ENCODE measurements around the gene TH.

TH gene

DNA sequence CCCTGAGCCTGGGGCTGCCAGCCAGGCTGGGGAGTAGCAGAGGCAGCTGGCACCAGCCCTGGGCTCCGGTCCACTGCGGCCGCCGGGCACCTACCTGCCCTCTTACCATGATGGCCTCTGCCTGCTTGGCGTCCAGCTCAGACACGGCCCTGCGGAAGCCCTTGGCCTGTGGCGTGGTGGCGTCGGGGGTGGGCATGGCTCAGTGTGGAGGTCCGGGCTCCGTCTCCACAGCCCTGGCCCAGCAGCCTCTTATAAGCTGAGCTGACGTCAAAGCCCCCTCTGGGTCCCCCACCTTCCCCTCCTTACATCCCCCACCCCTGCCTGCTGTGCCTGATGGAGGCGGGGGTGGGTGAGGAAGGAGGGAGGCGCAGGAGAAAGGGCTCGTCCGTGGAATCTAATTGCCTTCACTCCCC lies at the start of gene TH:
TSS of gene TH (minus strand) at position 225 of the 413 bp plus-strand sequence. CDS start at position 196, 29 bp downstream.
- no peak for DNase-seq

DNA sequence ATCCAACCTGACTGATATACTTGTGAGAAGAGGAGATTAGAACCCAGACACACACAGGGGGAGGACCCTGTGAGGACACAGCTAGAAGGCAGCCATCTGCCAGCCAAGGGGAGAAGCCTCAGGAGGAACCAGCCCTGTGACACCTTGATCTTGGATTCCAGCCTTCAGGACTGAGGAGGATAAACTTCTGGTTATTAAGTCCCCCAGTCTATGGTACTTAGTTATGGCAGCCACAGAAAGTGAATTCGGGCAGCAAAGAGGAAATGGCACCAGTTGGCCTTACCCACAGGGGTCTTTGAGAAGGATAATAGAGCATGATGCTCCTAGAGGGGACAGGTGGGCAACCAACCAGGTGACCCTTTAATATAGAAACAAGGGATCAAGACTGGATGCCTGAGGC lies 49.4 kb upstream of the TH start:
- DNase-seq: no peak

DNA sequence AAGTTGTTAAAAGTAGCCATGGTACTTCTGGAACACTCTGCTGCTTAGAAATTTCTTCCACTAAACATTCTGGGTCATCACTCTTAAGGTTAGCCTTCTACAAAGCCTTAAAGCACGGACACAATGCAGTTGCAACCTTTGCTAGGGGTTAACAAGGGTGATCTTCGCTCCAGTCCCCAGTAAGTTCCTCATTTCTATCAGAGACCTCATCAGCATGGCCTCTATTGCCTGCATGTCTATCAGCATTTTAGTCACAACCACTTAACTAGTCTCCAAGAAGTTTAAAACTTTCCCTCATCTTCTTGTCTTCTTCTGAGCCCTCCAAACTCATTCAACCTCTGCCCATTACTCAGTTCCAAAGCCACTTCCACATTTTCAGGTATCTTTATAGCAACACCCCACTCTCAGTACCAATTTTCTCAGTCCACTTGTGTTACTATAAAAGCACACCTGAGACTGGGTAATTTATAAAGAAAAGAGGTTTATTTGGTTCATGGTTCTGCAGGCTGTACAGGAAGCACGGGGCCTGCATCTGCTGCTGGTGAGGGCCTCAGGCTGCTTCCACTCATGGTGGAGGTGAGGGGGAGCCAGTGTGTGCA lies 48.7 kb upstream of the TH start:
- DNase-seq: no peak

DNA sequence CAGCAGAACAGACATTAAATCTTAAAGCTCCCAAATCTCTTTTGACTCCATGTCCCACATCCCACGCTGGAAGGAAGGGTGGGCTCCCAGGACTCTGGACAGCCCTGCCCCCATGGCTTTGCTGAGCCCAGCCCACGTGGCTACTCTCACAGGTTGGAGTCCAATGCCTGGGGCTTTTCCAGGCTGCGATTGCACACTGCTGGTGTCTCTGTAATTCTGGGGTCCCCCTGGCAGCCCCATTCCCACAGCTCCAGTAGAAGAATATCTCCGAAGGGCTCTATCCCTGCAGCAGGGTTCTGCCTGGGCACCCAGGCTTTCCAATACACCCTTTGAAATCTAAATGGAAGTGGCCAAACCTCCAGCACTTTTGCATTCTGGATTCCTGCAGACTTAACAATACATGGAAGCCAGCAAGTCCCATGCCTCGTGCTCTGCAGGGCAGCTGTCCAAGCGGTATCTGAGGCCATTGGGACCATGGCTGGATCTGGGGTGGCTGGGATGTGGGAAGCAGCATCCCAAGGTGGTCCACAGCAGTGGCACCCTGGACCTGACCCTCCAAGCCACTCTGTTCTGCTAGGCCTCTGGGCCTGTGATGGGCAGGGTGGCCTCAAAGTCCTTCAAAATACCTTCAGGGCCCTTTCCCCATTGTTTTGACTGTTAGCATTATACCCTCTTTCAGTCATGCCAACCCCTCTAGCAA lies 47.9 kb upstream of the TH start:
- no peak for DNase-seq

DNA sequence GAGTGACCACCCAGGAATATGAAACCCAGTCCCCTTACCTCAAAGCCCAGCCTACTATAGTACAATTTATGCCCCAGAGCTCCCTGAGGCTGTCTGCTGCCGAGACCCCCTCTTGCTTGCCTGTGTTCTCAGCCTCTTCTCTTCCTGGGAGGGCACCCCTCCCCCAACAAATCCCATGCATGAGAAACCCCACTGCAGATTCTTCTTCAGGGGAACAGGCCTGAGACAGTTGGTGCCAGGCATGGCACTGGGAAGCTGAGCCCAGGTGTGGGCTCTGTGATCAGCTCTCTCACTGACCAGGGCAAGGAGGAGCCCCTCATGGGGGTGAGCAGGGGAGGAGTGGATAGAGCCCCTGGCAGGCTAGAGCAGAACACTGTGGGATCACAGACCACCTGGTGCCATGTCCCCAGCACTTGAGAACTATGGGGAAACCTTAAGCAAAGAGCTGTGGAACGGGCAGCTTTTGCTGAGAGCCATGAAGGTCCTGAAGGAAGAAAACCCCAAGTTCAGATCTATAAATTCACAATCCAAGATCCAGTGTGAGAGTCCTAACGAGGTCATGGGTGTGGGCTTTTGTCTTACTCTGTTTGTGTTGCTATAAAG lies 46.5 kb upstream of the TH start:
- DNase-seq: no peak

DNA sequence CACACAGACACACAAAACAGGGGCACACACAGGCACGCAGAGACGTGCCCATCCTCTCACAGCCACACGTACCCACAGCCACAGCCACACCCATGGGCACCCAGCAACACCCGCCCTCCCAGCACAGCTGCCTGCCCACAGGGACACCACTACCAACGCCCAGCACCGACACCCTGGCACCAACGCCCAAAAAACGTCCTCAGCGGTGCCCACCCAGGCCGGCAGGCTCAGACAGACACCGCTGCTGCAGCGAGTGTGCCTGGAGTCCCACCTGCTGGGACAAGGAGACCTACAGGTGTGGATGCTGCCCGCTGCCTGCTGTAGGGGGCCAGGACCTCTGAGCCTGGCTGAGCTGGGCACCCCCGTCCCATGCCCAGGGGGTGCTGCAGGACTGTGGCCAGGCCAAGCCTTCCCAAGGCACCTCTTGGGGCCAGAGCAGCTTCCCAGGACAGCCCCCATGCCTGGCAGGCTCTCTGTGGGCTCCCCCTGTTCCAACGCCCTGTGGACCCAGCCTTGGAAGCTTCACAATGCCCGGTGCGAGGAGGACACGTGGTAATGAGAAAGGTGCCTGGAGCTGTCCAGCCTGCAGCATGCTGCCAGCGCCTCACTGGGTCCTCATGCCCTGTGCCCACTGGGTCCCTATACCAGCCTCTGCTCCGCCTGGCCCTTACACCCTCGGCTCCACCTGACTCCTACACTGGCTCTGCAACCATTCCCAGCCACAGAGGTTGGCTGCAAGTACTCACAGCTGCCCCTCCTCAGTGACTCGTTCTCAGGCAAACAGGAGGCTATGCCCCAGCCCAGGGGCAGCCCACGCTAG lies 45.8 kb upstream of the TH start:
- no peak for DNase-seq

DNA sequence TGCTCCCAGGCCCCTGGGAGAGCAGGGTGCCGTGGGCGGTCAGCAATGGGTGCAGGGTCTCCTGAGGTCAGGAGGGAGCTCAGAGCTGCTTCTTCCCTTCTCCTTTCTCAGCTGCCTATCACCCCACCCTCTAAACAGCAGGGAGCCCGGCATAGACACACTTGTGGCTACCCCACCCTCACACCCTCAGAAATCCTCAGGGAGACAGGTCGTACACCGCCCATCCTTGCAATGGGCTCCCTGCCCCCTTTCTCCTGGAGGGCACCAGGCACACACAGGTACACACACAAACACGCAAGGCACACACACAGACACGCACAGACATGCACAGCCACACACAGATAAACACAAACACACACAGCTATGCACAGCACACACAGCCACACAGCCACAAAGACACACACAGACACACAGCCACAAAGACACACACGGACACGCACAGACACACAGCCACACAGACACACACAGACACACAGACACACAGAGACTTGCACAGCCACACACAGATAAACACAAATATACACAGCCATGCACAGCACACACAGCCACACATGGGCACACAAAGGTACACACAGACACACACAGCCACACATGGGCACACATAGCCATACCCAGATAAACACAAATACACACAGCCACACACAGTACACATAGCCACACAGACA lies 44.9 kb upstream of the TH start:
- DNase-seq: no peak

DNA sequence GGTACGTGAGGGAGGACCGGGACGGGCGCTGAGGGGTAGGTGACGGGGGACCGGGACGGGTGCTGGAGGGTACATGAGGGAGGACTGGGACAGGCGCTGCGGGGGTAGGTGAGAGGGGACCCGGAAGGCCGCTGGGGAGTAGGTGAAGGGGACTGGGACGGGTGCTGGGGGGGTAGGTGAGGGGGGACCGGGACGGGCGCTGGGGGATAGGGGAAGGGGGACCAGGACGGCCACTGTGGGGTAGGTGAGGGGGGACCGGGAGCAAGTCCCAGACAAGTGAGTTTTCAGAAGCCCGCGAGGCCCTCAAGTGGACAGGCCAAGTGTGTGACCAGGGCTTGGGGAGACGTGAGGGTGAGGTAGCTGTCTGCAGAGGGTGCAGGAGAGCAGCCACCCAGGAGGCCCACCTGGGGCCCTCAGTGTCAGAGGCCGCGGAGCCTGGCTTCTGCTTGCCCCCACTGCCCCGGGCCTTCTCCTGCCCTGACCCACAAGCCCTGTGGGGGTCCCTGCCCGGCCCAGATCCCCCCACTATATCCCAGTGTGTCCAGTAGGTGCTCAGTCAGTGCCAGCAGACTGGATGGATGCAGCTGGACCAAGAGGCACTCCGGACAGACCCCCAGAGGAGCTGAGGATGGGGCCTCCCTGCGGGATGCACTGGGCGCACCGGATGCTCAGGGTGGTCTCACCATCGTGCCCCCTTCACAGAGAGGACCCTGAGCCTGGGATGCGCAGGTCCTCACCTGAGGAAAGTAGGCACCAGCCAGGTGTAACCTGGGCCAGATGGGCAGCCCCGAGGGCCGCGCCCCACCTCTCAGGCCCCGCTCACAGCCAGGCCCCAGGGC lies 44.2 kb upstream of the TH start:
- DNase-seq: no peak

DNA sequence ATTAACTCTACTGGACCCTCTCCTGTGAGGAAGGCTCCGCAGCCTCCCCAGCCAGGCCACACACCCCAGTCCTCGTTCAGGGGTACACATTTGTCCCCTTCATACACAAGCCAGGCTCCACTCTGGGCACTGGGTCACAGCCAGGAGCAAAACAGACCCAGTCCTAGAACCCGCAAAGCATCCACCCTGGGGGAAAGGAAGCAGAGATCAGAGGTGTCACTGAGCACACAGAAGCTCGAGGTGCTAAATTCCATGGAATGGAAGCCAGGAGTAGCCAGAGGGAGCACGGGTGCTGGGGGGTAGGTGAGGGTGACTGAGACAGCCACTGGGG lies 43.6 kb upstream of the TH start:
- DNase-seq: no peak

DNA sequence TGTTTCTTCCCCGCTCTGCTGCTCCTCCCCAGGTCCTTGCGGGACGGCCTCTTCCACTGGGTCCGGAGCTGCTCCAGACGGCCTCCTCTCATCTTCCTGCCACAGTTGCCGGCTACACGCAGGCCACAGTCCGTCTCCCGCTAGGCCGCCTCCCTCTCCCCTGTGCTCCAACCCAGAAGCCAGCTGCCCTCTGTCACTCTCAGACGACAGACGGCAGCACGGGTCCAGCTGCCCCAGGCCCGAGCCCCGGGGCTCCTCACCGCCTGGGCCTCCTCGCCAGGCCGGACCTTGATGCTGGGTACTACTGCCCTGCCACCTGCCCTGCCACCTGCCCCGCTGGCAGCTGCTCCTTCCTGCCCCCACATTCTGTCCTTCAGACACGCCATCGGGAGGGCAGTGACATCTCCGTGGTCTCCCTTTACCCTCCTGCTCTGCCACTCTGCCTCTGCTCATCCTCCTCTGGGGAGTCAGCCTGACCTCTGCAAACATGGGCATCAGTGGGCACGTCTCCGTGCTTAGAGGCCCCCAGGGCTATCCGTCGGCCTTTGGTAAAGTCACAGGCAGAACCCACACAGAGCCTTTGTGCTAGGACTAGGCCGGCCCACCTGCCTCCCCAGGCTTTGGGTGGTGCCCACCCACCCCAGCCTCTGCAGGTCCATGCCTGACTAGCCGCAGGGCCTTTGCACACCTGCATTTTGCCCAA lies 43.1 kb upstream of the TH start:
- no peak for DNase-seq

DNA sequence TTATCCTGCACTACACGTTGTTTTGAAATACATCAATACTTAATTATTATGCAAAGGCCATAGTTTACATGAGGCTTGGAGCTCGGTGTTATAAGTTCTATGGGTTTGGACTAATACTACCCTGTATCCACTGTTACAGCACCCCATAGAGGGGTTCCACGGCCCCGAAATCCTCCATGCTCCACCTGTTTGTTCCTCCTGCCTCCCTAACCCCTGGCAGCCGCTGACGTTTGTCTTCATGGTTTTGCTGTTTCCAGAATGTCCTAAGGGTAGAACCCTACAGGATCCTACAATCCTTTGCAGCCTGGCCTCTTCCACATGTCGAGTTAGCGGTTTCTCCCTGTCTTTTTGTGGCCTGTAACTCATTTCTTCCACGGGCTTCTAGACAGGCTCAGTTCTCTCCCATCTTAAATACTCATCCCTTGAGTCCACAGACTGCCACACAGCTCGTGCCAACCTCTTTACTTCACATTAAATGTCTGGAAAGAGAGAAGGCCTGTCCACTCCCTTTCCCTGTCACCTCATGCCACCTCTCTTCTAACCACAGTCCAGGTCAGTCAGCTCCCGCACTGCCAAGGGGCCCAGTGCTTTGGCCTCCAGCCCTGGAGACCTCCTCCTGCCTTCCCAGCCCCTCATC lies 42.4 kb upstream of the TH start:
- DNase-seq: no peak

DNA sequence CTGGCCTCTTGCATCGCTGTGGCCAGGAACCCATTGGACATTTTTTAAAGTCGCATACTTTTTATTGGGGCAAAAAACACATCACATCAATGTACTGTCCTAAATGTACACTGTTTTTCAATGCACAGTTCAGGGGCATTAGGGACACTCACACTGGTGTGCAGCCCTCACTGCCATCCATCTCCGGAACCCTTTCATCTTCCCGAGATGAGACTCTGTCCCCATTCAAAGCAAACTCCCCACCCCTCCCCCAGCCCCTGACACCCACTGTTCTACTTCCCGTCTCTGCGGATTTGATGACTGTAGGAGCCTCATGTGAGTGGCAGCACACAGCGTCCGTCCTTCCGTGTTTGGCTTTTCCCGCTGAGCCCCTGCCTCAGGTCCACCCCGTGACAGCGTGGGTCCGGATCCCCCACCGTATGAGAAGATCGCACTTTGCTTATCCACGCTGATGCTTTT lies 41.8 kb upstream of the TH start:
- no peak for DNase-seq

DNA sequence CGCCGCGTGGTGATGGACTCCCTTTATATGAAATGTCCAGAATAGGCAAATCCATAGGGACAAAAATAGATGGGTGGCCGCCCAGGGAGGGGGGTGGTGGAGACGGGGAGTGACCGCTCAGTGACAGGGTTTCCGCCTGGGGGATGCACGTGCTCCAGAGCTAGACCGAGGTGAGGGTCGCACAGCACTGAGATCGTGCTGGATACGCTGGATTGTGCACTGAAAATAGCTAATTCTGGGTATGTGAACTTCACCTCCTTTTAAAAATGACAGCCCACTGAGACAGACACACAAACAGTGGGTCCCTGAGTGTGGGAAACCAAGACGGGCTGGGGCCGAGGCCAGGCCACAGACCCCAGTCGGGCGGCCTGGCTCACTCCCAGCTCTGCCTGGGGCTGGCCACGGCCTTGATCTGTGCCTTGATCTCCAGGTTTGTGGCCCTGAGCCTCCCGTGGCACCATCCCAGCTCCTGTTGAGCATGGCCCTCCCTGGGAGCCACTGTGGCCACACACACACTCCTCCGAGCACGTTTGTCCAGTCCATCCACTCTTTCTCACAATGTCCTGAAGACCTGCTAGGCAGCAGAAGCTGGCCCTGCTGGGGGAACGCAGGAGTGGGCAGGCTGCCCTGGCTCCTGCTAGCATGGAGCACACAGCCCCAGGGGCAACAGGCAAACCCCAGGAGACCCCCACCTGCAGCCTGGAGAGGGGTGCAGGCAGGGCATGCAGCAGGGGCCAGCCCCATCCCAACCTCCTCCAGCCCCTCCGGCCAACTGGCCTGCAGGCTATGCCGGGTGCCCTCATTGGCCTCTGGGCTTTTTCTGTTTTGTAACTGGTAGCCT lies 41.0 kb upstream of the TH start:
- no peak for DNase-seq

DNA sequence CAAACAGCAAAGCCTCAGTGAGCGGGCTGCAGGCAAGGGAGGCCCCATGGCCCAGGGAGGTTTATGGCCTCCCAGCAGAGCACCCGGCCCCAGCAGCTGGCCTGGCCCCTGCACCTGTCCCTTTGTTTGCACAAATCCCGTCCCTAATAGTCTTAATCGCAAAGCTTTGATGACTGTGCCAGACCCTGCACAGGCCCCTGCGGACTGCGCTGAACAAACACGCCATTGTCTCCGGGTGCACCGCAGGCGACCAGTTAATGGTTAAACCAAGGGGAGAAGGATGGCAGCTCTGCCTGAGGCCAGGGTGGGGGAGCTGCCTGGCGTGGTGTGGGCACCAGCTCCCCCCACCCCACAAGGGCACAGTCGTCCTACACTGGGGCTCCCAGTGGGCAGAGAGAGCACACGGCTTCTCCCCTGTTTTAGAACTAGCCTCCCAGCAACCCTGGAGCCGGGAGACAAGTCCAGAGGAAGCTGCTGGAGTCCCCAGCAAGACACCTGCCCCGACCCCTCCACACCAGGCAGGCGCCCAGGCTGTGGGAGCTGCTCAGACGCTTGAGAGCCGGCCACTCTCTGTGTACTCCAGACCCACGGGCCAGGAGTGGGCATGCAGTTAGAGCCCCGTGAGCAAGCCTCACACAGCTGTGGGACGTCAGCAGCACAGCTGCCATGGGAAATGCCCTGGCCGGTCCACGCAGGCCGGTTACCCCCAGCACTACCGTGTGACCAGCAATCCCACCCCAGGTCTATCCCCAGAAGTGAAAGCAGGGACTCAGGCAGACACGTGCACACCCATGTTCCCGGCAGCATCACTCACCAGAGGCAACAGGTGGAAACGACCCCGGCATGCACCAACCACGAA lies 39.7 kb upstream of the TH start:
- DNase-seq: no peak

DNA sequence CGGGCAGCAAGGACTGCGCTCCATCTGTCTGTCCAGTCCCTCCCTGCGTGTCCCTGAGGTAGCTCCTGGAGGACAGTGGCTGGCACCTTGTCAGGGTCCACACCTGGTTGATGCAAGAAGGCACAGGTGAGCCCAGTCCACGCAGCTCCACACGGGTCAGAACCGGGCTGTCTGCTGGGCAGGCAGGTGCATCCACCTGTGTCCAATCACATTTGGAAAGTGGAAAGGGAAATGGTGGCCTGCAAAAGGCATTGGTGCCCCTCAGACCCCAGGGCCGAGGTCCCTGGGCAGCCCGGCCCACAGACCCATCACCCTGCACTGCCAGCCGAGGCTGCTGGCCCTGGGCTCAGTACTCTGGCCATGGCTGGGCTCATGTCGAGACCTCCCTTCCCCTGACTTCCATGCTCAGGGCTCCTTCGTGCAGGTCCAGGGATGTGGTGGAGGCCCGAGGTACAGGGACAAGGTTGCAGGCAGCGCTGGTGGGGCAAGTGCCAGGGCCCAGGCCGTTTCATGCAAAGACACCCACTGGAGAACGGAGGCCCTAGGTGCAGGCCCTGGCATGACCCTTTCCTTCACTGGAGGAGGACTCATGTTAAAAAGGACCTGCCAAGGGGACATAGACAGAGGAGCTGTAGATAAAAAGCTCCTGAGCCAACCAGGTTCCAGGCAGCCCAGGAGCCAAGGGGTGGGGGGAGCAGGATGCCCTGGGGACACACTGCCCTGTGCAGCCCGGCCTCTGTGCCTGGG lies 38.9 kb upstream of the TH start:
- DNase-seq: no peak

DNA sequence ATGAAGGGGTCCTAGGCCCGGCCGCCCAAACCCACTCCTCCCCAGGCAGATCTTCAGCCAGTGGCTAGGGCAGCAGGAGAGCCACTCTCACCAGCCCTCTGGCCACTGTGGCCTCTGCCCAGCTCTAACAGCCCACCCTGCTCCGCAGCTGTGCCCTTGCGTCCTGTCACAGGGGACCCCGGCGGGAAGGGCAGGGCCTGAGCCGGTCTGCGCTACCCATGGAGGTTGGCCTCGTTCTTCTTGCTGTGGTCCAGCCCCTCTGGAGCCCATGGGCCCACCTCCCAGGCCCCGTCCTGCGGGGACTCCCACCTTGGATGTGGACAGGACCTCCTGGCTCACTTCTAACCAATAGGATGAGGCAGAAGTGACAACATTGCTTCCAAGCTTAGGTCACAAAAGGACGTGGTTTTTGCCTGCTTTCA lies 38.3 kb upstream of the TH start:
- DNase-seq: no peak

DNA sequence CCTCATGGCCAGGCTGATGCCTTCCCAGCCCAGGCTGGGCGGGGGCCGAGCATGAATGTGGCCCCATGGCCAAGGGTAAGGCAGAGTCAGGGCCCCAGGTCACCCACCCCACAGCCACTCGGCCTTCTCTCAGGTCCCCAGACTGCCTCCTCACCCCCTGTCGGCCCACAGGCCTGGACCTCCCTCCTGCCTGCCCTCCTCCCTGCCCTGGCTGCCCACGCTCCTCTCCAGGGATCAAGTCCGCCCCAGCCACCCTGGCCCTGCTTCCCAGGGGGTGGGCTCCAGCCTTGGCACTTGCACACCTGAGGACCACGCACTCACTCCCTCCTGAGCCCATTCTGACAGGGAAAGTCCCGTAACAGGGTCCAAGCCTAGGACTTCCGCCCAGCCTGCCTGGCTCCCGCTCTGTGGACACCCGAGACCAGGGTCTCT lies 37.8 kb upstream of the TH start:
- DNase-seq: no peak

DNA sequence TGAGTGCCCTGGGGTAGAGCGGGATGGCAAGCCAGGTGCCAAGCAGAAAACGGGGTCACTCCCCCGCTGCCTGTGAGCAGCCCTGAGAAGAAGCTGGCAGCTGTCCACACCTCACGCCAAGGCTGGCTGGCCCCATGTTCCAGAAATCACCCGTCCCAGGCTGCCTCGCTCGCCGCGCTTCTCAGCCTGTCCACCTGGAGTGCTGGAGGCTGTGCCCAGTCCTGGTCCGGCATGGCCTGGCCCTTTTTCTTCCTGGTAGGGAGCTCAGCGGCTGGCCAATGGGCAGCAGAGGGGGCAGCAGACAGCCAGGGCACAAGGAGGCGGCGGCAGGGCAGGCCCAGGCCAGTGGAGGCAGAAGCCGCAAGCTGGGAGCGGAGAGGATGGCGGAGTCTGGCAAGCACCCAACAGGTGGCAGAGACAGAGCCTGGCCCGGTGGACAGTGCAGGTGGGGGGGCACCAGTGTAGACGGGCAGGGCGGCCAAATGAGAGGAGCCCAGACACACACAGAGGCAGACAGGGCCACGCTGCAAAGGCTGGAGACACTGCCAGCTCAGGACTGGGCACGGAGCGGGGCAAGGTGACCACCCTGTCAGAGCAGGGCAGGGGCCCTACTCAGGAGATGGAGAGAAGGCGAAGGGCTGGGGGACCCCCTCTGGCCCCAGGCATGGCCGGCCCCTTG lies 37.2 kb upstream of the TH start:
- peak; percentile 25 for DNase-seq

Measured in midbrain (tissue), 1 donor.